ENCODE data around the gene SDSL. TPM values are rescaled to one million over a fixed set of nuclear protein-coding genes. Genes with fewer than 3 reads are reported as not detected.

The SDSL gene
- total RNA-seq, 1 experiment from 2014 or later, result 0.46 TPM

DNA sequence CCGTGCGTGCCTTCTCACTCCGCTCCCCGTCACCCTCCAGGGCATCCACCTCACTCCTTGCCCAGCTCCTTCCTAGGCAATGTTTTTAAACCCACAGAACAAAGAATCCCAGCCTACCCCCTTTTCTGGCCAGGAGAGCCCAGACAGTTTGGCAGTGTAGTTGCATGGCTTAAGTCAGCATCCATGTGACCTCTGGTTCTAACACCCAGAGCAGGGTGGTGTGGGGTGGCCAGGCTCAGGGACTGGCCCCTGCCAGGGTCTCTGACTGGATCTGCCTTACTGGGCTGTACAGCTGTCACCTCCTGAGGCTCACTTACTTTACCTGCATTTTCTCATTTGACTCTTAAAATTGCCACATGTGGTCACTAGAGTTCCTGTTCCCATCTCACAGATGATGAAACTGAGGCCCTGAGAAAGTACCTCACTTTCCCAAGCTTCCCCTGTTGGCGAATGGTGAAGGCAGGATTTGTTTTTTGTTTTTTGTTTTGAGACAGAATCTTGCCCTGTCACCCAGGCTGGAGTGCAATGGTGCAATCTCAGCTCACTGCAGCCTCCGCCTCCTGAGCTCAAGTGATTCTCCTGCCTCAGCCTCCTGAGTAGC is 36.8 kb upstream of the SDSL start:
- H3K14ac ChIP-seq (ENCODE audit: insufficient read depth, low read length), result no peak overlapping the region
- no peaks in the 10 kb centered on the region for H3K79me2 ChIP-seq (ENCODE audit: insufficient read depth, low read length)
- H3K9me3 ChIP-seq (ENCODE audit: control insufficient read depth, low read depth, low read length), result no peaks in the 10 kb centered on the region
- H3K4me1 ChIP-seq (ENCODE audit: insufficient read depth, low read length), result no peaks in the 10 kb centered on the region
- no peaks in the 10 kb centered on the region for H3K79me1 ChIP-seq (ENCODE audit: insufficient read depth, low read depth, low read length, poor library complexity, severe bottlenecking)
- Mint-ChIP-seq H3K4me1 (peaks cover 0 to 3% of the 10 kb centered on the region in 2 experiments; a peak in 2 of 4 replicates), H3K4me3 (no peak overlapping the region), H3K27me3 (ENCODE audit: low read depth) (no peaks in the 10 kb centered on the region; the same call in 1 of the 2 replicates), H3K27ac (peak overlapping the region in 1 of 3 experiments; percentile 39; a peak in 2 of 7 replicates), H3K36me3 (ENCODE audit: insufficient read depth in 1 of 3, low read depth in 3 of 3) (peaks cover 6 to 40% (median 38%) of the 10 kb centered on the region in 3 experiments; a peak in 6 of 7 replicates), H3K9me3 (no peaks in the 10 kb centered on the region)
- WGBS (ENCODE audit: extremely low coverage, insufficient read length, low lambda C conversion rate), result no CpG with 5 or more reads among the region's 6 CpGs
- no peaks in the 10 kb centered on the region for H3K27me3 ChIP-seq (ENCODE audit: insufficient read depth, low read length)
- no peak overlapping the region for H2BK120ac ChIP-seq (ENCODE audit: low read depth, low read length, poor library complexity, severe bottlenecking)
- no peak overlapping the region for H2AFZ ChIP-seq (ENCODE audit: low read length)
- no peak overlapping the region for H4K5ac ChIP-seq (ENCODE audit: insufficient read length, low read depth, low read length)
- no peak for DNase-seq
- H3K9ac ChIP-seq (ENCODE audit: extremely low read depth, insufficient read length, low read length), result no peak overlapping the region
- no peak overlapping the region for H3K27ac ChIP-seq (ENCODE audit: insufficient read length, low read depth, low read length)
- no peak overlapping the region for H2BK20ac ChIP-seq (ENCODE audit: low read depth, low read length, poor library complexity, severe bottlenecking)
- no peak overlapping the region for H3K56ac ChIP-seq (ENCODE audit: insufficient read length, low read depth, low read length)
- TF ChIP-seq, protein P1, sequence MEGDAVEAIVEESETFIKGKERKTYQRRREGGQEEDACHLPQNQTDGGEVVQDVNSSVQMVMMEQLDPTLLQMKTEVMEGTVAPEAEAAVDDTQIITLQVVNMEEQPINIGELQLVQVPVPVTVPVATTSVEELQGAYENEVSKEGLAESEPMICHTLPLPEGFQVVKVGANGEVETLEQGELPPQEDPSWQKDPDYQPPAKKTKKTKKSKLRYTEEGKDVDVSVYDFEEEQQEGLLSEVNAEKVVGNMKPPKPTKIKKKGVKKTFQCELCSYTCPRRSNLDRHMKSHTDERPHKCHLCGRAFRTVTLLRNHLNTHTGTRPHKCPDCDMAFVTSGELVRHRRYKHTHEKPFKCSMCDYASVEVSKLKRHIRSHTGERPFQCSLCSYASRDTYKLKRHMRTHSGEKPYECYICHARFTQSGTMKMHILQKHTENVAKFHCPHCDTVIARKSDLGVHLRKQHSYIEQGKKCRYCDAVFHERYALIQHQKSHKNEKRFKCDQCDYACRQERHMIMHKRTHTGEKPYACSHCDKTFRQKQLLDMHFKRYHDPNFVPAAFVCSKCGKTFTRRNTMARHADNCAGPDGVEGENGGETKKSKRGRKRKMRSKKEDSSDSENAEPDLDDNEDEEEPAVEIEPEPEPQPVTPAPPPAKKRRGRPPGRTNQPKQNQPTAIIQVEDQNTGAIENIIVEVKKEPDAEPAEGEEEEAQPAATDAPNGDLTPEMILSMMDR (conservative IDR thresholded peaks at IDR 0.05), result no peak
- H3K4me2 ChIP-seq (ENCODE audit: insufficient read depth, insufficient read length, low read length), result no peak overlapping the region
- H2BK15ac ChIP-seq (ENCODE audit: low read depth, low read length), result no peak overlapping the region
- no peak overlapping the region for H4K91ac ChIP-seq (ENCODE audit: insufficient read length, low read depth, low read length)
- H4K8ac ChIP-seq (replicated peaks; ENCODE audit: insufficient read length, low read depth, low read length), result no peak overlapping the region
- H3K18ac ChIP-seq (ENCODE audit: insufficient read length, low read depth, low read length), result no peak overlapping the region
- no peak overlapping the region for H3T11ph ChIP-seq (ENCODE audit: low read length)
- no peak overlapping the region for H2BK5ac ChIP-seq (ENCODE audit: insufficient read length, low read length)
- no peak overlapping the region for H2AK5ac ChIP-seq (ENCODE audit: insufficient read length, low read length)
- no peaks in the 10 kb centered on the region for H3K23me2 ChIP-seq (ENCODE audit: insufficient read length, low read depth, low read length, poor library complexity, severe bottlenecking)
- H3K4ac ChIP-seq (ENCODE audit: low read depth, low read length), result no peak overlapping the region
- H2BK12ac ChIP-seq (ENCODE audit: insufficient read length, low read depth, low read length), result no peak overlapping the region
- no peaks in the 10 kb centered on the region for H4K20me1 ChIP-seq (ENCODE audit: control insufficient read depth, insufficient read depth, insufficient read length)
- H3K23ac ChIP-seq (ENCODE audit: insufficient read length, low read depth, low read length), result no peak overlapping the region
